GM18526 (cell line): ENCODE data around the gene PFDN1.

Experiments used
- POLR2A ChIP-seq: IDR thresholded peaks from 3 replicates; pipeline ENCODE4 v1.6.1; 2011; ENCODE audit not compliant: insufficient read length; ENCODE audit errors: extremely low read depth

The PFDN1 gene

DNA sequence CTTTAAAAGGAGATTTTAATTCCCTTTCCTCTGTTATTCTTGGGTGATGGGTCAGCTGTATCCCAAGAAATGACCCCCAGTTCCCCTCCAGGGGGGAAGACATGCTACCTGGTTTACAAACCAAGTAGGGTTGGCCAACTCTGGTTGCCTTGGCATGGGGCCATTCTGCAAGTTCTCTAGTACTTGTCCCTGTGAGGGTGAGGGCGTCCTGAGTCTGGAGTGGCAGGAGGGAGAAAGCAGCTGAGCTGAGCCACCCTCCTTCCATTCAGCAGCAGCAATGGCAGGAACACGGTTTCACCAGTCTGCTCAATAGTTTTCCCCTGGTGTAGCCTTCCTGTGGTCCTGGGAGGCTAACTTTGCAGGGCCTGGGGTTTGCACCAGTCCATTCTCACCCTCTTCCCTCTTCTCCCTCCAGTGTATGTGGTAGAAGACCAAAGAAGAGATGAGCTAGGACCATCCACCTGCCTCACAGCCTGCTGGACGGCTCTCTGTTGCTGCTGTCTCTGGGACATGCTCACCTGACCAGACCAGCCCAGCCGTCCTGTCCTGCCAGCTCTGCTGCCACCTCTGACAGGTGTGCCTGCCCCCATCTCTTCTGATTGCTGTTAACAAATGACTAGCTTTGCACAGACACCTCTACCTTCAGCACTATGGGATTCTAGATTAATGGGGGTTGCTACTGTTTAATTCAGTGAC lies 59.9 kb downstream of the PFDN1 start:
- TF ChIP-seq POLR2A: no peak

DNA sequence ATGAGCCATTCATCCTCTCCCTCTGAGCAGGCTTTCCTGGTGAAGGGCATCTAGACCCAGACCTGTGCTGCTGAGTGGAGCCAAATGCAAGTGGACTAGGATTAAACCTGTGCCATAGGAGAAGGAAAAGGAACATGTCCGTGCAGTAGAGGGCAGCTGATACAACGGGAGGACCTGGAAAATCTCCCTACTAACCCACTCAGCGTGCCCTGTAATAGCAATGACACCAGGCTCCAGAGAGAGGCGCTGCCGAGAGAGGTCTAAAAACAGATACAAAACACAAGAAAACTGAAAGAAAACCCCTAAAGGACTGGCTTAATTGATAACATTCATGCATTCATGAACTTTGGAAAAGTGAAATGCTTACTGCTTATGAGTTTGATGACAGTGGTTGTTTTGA lies 60.8 kb downstream of the PFDN1 start:
- TF ChIP-seq POLR2A: no peak

DNA sequence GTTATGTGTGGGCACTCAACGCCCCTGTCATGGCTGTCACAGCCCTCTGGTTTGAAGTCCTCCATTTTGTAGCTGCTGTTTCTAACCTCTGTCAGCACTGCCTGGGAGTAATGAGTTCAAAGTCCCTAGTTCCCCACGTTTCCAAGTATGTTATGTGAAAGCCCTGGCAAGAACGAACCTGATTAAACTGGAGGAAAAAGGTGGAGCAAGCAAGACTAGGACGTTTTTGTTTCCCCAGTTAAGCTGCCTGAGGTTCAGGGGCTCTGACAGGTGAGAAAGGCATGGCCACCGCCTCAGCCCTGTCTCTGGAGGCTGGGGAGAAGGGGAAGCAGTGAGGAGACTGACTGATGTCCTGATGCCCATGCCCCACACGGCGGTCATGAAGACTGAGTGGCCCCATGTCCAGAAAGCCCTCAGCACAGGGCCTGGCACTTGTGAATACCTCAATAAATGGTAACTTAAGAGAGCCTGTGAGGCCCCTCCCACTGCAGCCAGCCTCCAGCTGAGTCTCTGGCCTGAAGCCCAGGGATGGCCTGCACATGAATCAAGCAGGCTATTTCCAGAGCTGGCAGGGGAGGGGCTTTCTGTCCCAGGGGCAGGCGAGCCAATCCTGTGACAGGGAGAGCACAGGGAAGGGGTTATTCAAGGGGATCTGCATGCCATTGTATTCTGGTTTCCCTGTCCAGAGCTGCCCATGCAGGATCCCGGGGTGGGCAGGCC lies 61.8 kb downstream of the PFDN1 start:
- no peak for TF ChIP-seq POLR2A

DNA sequence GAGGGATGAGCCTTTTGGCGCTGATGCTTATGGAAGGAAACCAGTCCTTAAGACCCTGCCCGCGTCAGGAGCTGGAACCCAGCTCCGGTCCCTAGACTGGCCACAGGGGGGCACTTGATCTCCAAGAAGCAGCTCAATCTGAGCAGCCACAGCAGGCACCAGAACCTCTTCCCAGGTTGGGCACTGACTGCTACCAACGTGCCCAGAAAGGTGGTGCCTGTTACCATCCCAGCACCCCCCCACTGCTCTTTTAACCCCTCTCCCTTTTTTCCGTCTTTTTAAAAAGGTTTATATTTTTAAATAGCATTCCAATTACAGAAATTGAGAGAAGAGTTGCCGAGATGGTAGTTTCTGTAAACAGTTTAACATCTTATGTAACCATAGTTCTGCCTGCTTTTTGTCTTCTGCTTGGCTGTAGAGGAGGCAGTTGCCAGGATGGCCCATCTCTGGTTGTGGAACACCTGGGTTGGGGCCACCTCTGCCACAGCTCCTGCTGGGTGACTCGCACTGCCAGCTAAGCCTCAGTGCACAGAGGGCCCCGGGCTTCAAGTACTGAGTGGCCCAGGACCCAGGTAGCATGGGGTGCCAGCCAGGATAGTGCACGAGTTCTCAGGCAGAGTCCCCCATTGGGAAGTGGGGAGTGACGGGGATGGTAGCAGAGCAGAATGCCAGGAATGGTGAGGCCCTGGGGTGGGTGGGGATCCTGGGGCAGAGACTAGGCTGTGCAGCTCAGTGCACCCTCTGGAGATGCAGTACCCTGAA lies 62.8 kb downstream of the PFDN1 start:
- no peak for TF ChIP-seq POLR2A

DNA sequence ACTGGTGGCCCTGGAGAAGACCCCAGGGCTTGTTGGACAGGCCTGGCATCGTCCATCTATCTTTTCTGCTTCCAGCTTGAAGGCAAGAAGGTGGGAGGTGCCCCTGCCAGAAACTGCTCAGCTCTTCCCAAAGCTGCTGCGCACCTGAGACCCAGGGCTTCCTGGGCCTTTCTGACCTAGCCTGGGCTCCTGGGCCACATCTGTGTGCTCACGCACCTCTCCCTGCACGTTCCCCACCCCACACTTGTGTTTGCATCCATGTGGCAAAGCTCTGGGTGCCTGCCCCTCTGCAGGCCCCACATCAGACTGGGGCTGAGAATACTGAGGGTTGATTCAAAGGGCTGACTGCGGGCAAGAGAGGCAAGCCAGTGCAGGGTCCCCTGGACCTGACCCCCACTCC lies 63.4 kb downstream of the PFDN1 start:
- TF ChIP-seq POLR2A: no peak

DNA sequence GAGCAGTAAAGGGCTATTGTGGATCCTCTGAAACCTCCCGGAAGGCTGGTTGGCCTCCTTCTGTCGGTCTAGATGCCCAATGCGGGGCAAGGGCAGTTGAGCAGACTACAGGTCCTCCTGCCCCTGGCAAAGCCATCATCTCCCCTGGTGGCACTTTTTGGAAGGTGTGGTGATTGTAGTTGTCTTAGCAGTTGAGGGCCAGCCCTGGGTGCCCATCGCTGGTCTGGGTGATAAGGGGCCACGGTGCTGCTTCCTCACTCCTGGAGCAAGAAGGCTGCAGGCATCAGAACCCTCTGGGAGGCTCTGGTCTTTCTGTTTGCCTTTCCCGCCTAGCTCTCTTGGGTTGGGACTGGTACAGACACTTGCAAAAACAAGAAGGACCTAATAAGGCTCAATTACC lies 64.1 kb downstream of the PFDN1 start:
- no peak for TF ChIP-seq POLR2A

DNA sequence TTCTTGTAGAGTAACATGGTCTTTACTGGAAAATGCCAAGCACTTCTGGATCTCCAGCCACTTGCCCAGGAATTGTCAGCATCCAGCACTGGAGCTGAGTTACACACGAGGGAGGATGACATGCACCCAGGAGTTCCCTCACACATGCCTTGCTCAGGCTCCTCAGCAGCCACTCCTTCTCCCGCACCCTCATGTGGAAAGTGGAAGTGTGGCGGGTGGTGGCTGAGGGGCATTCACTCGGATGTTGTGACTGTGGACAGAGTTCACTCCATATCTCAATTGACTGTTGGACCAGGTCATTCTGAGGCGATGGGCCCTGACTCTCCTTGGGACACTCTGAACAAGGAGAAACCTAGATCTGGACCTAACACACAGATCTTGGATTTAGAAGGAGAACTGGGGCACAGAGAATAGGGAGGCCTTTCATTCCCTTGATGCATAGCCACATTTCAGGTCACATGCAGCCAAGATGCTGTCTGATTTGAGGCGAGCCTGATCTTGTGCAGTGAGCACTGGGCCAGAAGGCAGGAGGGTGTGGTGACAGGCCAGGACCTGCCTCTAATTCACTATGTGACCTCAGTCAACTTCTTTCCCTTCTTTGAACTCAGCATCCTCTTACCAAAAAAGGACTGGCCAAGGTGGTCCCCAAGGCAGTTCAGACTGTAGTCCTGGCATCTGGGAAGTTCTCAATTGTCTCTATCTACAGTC lies 65.9 kb downstream of the PFDN1 start:
- no peak for TF ChIP-seq POLR2A

DNA sequence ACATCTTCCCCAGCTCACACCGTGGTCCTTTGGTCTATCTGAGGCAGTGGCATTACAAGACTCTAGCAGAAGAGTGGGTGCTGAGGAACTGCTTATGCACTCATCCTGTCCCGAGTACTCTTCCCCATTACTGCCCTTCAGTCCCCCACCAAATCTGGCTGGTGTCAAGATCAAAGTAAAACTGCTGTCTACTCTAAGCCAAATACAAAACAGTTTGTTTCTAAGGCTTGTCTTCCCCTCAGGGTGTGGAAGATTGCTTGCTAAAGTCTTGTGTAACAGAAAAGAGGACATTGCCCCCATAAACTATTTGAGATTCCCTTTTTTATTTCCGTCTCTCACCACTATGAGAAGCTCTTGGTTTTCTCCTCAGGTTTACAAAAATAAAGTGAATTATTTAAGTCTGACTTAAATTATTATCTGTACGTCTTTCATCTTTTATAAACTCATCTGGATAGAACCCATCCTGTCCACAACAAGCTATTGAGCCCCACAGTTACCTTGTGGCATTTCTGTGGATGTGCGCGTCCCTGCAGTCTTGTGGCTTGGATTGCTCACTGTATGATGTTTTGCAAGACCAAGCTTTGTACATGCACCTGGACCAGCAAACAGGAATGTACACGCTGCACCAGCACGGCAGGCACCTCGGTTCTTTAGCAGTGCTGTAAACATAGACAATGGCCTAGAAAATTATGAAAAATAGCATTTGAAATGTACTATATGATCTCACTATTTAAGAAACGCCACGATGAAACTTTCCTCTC lies 66.9 kb downstream of the PFDN1 start:
- TF ChIP-seq POLR2A: no peak

DNA sequence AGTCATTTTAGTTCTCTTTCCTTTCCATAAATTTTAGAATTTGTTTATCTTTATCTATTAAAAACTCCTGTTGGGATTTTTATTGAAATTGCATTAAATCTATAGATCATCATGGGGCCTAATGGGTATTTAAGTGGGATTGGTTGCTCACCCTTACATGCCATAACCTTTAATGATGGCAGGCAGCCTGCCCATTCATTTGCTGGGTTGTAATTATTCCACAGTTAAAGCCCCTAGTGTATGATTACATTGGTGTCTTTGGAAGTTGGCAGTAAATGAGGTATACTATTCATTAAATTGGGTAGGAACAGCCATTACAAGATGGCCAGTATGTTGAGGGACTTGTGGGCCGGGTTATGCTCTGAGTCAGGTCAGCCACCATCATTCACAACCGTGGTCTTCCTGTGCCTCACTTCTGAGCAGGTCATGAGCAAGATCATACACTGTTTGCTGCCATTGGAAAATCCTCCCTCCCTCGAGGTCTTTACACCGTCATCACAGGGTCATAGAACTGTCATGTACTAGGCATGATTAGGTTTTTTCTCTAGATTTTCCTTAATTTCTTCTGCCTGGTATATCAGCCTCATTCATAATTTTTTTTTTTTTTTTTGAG lies 68.4 kb downstream of the PFDN1 start:
- TF ChIP-seq POLR2A: no peak

DNA sequence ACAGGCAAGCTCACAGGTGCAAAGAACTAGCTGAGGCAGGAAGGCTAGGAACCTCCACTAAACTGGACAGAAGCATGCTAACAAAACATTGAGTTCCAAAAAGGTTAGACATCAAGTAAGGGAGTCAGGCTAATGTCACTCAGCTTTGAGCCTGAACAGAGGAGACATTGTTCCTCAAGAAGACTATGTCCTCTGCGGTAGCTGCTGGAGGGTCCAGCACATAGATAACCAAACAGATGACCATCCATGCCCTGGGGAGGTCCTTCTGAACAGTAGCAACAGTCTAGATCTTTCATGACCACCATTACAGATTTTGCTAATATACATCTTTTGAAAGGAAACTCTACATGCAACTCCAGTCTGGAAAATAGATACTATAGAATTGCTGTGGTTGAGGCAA lies 70.2 kb downstream of the PFDN1 start:
- TF ChIP-seq POLR2A: no peak

DNA sequence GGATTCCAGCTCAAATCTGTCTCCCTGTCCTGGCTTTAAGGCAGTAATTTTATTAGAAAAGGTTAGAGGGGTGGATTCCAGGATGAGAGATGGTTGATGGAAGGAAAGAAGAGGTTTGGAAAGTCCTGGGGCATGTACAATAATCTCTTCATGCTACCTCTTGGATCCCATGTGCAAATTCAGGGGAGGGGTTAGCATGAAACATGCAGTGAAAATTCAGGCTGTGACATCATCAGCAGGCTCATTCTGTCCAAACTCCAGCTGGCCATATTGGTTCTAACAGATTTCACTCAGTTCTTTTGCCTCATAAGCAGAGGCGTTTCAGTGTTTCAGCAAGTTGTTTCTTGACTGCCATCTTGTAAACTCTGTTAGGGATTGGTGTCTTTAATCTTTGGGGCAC lies 72.5 kb downstream of the PFDN1 start:
- no peak for TF ChIP-seq POLR2A

DNA sequence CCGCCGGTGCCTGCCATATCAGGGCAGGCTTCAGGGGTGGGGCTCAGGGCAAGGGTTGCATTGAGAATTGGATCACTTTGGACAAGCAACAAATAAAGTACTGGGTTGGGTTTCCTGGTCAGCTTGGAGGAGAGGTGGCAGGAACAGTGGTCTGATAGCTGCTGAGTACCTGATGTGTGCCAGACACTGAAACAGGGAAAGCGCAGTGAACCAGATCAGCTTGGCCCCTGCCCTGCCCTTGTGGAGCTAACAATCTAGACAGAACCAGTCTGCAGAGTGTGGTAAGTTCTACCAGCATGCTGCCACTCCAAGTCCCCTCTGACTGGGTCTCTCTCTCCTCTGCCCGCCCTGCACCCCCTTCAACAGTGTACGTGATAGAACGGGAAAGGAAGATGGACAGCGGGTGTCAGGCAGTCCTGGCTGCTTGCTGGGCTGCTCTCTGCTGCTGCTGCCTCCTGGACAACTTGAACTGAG lies 74.5 kb downstream of the PFDN1 start:
- no peak for TF ChIP-seq POLR2A

DNA sequence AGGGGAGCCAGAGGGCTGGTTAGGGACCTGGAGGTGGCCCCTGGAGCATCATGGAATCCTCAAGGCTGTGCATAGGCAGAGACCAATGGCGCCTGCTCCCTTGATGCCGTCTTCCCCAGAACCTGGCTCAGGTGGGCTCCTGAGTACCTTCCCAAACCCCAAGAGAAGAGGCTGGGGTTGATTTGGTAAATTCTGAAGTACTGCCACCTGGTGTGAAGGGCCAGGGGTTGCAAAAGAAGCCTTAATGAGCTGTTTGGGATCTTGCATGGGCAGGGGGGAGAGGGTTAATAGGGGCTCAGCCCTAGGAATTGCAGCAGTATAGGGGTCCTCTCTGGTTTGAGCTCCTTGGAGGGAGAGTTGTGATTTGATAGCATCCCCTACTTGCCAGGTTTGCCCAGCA lies 75.9 kb downstream of the PFDN1 start:
- no peak for TF ChIP-seq POLR2A

DNA sequence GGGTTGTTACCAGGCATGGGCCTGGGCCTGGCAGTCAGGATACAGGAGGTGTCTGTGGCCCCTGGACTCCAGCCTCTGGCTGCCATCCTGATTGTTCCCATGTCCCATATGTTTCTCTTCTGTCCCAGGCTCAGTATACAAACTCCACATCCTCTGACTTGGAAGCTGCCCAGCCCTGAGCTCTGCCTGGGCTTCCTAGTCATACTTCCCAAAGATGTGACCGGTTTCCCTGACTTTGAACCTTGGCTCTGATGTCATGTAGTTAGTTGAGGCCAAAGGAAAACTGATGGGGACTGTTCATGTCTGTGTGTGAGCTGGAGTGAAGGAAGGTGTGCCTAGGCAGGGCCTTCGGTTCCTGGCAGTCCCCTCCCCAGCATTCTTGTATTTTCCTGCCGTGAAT lies 77.5 kb downstream of the PFDN1 start:
- TF ChIP-seq POLR2A: no peak
